ENCODE data around the gene OXNAD1.

DNA sequence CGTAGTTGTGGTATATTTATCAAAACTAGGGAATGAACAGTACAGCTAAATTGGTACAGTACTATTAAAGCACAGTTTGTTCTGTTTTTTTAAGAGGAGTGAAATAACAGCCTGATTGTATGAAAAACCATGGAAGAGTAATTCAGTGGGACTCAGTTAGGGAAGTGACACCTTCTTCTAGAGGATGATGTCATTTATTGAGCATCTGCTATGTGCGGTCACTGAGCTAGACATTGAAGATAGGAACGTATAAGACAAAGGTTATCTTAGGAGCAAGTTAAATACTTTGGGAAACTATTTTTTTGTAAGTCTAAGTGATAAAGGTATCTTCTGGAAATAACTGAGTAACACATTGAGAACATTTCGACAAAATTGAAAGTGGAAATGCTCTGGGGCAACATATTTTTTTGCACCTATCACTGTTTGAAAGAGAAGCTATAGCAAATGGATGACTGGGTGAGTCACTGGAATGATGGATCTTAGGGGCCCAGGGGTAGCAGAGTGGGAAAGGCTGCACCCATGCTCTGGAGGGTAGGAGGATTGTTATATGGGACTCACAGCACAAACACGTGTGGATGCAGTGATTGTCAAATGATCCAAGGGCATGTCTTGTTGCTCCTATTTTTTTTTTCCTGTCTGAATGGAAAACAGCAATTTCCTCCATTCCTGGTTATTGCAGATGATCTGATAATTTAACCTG, 43.0 kb downstream of the OXNAD1 start:
- no peak for TF ChIP-seq EZH2 (IDR thresholded peaks at IDR 0.05; ENCODE audit: borderline replicate concordance)
- TF ChIP-seq, protein P1, sequence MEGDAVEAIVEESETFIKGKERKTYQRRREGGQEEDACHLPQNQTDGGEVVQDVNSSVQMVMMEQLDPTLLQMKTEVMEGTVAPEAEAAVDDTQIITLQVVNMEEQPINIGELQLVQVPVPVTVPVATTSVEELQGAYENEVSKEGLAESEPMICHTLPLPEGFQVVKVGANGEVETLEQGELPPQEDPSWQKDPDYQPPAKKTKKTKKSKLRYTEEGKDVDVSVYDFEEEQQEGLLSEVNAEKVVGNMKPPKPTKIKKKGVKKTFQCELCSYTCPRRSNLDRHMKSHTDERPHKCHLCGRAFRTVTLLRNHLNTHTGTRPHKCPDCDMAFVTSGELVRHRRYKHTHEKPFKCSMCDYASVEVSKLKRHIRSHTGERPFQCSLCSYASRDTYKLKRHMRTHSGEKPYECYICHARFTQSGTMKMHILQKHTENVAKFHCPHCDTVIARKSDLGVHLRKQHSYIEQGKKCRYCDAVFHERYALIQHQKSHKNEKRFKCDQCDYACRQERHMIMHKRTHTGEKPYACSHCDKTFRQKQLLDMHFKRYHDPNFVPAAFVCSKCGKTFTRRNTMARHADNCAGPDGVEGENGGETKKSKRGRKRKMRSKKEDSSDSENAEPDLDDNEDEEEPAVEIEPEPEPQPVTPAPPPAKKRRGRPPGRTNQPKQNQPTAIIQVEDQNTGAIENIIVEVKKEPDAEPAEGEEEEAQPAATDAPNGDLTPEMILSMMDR (IDR thresholded peaks at IDR 0.05; ENCODE audit: poor library complexity): no peak
- no peak for TF ChIP-seq EZH2phosphoT487 (IDR thresholded peaks at IDR 0.05; ENCODE audit: low read depth, severe bottlenecking, unreplicated experiment)
